Measurements from ENCODE around the gene BRMS1.
"Not testable (repeated sequence)": the region's sequence is repeated elsewhere in the genome, so short reads cannot be mapped to it uniquely, and the experiment has no call there.

Gene BRMS1

DNA sequence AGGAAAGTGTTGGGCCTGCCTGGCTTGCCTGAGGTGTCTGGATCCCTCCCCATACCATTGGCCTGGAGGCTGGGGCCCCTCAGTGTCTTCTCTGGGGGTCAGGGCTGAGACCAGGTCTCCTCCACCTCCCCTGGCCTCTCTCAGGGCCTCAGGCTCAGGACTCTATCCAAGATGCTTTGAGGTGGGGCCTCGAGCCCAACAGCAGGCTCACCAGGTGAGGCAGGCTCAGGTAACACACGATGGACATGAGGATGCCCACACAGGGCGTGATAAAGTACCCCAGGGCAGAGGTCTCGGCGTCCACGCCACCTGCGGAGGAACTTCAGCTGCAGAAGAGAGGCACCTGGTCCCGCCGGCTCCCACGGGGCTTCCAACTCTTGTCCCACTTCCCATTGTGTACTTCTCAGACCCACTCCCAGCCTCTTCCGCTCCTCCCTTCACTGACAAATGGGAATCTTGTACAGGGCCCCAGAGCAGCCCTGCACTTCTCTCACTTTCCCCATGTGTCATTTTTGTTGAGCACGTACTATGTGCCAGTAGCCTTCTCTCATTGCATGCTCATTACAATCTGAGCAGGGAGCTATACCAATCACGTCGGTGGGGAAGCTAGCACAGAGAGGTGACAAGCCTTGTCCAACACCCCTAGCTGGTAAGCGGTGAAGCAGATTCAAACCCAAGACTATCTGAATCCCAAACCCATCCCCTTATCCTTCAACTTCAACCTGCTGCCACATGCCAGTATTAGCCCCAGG lies 22.8 kb upstream of the BRMS1 start:
- no peak for FAIRE-seq
- TF ChIP-seq POLR2A (IDR thresholded peaks at IDR 0.05; ENCODE audit: low read depth, low read length), result no peak
- no peak for DNase-seq (ENCODE audit: insufficient read length, low spot score)

DNA sequence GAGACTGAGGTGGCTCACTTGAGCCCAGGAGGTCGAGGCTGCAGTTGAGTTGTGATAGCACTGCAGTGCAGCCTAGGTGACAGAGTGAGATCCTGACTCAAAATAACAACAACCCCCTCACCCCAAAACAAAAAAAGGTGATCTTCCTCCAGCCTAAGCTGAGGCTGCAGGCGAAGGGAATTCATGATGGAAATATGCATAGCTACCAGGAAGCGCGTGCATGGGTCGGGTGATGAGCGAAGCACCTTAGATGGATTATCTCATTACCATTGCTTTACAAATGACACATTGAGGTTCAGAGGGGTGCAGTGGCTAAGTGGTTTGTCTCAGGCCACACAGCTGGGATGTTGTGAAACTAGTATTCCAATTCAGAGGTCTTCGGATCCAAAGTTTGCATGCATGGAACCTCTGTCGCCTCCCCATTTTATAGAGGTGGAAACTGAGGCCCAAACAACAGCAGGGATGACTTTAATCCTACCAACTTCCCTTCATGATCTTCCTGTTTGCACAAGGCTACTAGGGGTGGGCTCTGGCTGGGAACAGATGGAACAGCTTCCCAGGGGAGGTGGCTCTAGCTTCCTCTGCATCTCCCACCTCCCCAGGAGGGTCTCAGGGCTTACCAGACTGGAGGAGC lies 22.1 kb upstream of the BRMS1 start:
- FAIRE-seq (no peak), DNase-seq (ENCODE audit: insufficient read length, low spot score) (no peak)
- TF ChIP-seq POLR2A (IDR thresholded peaks at IDR 0.05; ENCODE audit: low read depth, low read length), result no peak

DNA sequence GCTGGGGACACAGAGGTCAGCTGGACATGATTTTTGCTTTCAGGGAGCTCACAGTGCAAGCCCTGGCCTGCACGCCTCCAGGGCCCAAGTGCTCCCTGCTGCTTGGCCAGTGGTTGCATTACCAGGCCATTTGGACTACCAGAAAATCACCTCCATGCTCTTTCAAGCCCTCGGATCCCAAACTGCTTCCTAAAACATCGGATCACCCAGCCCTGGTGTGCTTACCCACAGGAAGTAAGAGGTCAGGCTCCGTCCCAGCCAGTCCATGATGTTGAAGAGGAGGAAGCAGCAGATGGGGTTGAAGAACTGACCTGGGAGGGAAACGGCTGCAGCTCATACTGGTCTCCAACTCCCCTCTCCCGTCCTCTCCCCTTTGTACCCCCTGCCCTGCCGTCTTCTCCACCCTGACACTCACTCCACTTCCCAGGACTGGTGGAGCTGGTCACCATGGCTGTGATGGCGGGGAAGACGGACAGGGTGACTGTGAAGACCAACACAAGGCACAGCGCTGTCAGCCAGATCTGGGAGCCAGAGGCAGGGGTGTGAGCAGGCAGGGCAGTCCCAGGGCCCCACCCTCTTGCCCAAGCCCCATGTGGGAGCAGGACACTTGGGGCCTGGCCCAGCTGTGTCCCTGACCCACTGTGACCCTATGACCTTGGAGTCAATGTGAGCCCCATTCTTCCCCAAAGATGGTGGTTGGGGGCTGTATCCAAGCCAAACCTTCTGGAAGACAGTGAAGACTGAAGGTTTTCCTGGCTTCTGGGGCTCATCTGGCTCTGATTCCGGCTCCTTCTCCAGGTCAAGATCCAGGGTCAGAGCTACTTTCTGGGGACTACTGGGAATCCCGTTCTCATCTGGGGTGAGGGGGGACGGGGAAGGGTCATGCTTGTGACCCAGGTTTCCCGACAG lies 21.1 kb upstream of the BRMS1 start:
- DNase-seq (ENCODE audit: insufficient read length, low spot score) (no peak), FAIRE-seq (no peak)
- TF ChIP-seq POLR2A (IDR thresholded peaks at IDR 0.05; ENCODE audit: low read depth, low read length), result no peak

DNA sequence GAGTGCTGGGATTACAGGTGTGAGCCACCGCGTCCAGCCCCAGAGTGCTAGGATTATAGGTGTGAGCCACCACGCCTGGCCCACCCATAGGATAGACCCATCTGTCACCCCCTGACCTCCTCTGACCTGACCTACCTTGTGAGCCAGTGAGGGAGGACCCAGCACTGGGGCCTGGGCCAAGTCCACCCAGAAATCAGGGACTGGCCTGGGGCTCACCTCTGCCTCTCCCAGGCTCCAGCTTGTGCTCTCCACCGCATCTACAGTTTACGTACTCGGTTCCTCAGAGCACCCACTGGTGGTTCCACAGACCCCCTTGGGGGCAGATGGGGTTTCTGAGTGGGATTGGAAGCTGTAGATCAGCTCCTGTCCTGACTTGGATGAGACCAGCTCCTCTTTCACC lies 20.3 kb upstream of the BRMS1 start:
- no peak for TF ChIP-seq POLR2A (IDR thresholded peaks at IDR 0.05; ENCODE audit: low read depth, low read length)
- FAIRE-seq, result no peak
- DNase-seq (ENCODE audit: insufficient read length, low spot score), result no peak

DNA sequence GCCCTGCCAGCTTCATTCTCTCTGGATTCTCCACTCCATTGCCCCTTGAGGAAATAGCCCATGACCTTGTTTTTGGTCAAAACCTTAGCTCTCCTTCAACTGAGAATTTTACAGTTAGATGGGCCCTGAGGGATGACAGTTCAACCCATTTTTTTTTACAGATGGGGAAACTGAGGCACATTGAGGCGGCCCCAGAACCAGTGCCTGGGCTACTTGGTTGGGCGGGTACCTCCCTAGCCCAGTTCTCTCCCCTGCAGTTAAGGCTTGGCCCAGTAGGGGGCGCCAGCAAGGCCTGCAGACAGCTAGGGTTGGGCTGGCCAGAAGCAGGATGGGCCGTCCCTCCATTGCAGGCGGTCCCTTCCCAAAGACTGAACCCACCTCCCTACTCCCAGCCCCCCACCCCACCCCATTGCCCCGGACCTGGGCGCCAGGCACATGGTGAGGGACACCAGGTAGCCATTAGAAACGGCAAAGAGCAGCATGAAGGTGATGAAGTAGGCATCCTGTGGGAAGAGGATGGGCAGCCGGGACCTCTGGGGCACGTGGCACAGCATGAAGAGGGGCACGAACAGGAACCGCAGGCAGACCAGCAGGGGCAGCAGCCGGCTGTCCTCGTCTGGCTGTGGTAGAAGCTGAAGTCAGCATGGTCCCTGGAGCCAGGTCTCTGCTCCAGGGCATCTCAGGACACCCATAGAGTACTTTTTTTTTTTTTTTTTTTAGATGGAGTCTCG lies 19.1 kb upstream of the BRMS1 start:
- FAIRE-seq (no peak), DNase-seq (ENCODE audit: insufficient read length, low spot score) (peak; percentile 70)
- no peak for TF ChIP-seq POLR2A (IDR thresholded peaks at IDR 0.05; ENCODE audit: low read depth, low read length)

DNA sequence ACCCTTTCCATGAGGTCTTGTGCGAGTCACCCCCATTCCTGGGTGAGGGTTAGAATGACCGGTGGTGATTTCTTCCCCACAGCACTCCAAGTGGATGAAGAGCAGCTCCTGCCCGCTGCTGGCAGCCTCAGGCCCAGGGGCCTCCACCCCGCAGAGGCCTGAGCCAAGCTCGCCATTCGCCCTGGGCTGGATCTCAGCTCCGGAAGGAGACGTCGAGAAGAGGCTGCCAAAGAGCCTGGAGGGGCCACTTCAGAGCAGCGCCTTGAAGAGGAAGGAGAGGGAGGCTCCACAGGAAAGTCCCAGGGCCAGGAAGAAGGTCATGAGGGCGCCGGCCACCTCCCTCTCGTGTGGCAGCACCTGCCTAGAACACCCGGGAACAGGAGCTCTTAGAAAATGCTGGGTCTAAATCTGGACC lies 18.3 kb upstream of the BRMS1 start:
- DNase-seq (ENCODE audit: insufficient read length, low spot score), result no peak
- TF ChIP-seq POLR2A (IDR thresholded peaks at IDR 0.05; ENCODE audit: low read depth, low read length), result no peak
- no peak for FAIRE-seq

DNA sequence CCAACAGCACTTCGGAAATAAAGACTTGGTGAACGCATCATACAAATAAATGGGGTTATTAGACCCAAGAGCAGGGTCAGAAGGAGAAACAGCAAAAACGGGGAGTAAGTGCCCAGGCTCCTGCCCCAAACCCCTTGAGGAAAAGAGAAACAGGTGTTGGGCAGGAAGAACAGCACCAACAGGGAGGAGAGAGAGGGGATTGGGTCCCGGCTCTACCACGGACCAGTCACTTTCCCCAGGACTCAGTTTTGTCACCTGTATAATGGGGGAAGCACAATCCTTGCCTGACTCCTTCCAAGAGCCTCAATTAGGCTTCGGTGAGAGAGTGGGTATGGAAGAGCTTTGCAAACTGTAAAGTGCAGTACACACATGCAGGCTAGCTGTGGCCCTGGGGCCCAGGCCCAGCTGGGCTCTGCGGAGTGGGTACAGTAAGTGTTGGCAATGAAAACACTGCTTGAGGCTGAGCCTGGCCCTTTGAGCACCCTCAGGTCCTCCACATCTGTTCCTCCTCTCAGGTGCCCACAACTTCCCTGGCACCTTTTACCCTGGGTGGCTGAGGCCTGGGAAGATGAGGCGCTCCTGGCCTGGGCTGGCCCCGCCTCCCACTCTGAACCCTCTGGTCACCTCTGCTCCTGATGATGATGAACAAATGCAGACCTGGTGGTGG lies 17.7 kb upstream of the BRMS1 start:
- FAIRE-seq (no peak), DNase-seq (ENCODE audit: insufficient read length, low spot score) (no peak)
- TF ChIP-seq POLR2A (IDR thresholded peaks at IDR 0.05; ENCODE audit: low read depth, low read length), result no peak

DNA sequence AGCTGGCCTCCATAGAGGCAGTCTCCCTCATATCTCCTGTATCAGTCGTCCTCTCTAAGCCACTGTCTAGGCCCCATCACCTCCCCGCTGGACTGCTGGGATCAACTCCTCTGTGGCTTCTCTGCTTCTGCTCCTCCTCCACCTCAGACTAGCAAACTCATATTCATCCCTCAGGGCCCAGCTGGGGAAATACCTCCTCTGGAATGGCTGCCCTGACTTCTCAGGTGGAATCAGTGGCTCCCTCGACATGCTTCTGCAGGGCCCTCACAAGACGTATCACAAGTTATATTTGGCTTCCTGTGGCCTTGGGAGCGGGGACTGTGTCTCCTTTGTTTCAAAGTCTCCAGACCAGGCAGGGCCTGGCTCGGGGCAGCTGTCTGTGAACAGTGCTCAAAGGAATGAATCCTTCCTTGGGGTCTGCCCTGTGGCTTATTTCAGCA lies 16.6 kb upstream of the BRMS1 start:
- no peak for TF ChIP-seq POLR2A (IDR thresholded peaks at IDR 0.05; ENCODE audit: low read depth, low read length)
- DNase-seq (ENCODE audit: insufficient read length, low spot score) (no peak), FAIRE-seq (no peak)

DNA sequence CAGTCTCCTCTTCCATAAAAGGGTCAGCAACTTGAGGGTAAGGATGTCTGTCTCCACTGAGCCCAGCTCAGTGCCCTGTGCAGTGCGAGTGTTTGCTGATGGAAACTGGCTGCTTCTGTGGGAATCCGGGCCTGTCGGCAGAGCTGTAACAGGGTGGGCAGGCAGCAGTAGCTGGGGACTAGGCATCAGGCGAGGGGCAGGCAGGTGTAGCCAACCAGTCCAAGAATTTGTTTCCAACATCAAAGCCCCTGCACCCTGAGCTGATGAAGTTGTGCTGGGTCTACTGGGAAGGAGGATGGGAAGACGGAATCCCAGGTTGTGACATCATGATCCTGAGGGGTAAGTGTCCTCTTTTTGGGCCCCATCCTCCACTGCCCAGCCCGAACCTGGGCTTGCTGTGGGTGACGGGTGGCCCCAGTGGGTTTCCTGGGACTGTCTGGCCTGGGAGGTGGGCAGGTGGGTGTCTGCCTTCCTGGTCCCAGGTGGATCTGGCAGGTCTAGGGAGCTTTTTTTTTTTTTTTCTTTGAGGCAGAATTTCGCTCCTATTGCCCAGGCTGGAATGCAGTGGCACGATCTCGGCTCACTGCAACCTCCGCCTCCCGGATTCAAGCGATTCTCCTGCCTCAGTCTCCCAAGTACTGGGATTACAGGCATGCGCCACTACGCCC lies 15.6 kb upstream of the BRMS1 start:
- FAIRE-seq, result no peak
- no peak for TF ChIP-seq POLR2A (IDR thresholded peaks at IDR 0.05; ENCODE audit: low read depth, low read length)
- no peak for DNase-seq (ENCODE audit: insufficient read length, low spot score)

DNA sequence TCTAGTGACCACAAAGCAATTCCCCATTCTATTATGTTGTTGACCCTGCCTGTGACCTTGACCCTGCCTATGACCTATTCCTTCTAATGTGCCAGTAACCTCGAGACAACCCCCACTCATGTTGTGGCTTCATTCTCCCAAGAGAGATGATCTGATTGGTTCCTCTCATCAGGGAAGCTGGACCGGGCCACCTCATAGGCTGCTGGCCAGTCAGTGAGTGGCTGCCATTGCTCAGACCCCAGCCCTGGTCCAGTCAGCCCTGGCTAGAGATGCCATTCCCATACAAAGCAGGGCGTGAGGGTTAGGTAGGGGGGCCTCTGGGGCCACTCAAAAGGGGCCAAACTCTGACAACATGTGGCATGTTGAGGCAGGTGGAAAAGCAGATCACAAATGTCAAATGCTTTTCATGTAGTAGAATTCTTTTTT lies 14.8 kb upstream of the BRMS1 start:
- no peak for TF ChIP-seq POLR2A (IDR thresholded peaks at IDR 0.05; ENCODE audit: low read depth, low read length)
- FAIRE-seq, result no peak

DNA sequence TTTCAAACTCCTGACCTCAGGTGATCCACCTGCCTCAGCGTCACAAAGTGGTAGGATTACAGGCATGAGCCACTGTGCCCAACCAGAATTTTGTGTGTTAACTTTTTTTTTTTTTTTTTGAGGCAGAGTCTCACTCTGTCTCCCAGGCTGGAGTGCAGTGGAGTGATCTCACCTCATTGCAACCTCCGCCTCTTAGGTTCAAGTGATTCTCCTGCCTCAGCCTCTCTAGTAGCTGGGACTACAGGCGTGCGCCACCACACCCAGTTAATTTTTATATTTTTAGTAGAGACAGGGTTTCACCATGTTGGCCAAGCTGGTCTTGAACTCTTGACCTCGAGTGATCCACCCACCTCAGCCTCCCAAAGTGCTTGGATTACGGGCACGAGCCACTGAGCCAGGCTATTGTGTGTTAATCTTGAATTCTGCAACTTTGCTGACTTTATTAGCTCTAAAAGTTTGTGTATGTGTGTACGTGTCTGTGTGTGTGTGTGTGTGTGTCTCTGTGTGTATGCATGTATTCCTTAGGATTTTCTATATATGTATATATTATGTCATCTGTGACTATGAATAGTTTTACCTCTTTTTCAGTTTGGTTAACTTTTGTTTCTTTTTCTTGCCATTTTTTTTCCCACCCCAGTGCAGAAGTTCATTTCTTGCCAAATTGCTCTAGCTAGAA lies 5.8 kb upstream of the BRMS1 start:
- DNase-seq (ENCODE audit: insufficient read length, low spot score); FAIRE-seq: not testable (repeated sequence)

More for the DNA sequence above, 14.8 kb upstream of the BRMS1 start:
- DNase-seq (ENCODE audit: insufficient read length, low spot score), result no peak

DNA sequence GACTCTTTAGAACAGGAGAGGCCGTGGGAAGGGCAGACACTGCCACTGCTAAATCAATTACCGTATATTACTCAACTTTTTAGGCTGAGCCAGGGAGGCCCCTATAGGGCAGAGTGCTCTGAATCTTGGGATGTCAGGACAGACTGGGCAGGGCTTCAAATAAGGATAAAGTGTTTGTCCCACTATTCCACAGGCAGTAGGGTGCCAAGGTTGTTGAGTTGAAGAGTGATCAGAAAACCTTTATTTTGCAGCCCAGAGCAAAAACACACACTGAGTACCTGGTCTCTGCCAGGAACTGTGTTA lies 4.1 kb upstream of the BRMS1 start:
- DNase-seq (ENCODE audit: insufficient read length, low spot score) (no peak), FAIRE-seq (no peak)
- TF ChIP-seq POLR2A (IDR thresholded peaks at IDR 0.05; ENCODE audit: low read depth, low read length), result no peak
